Measurements from ENCODE around the gene KCNN1. TPM values are rescaled to one million over a fixed set of nuclear protein-coding genes. Genes with fewer than 3 reads are reported as not detected.
A peak's percentile ranks its signal among the peaks of the same experiment; 100 is the strongest.

The KCNN1 gene
- total and polyA plus RNA-seq, 2 of the 13 experiments (the other 11 are each of a cell fraction or from before 2014, with no cell fraction given), result 0.04 TPM; not detected in 1

GRCh38 chr19:18021121-18021755 is 54.3 kb downstream of the KCNN1 start (continued):
- TF ChIP-seq, protein P1, sequence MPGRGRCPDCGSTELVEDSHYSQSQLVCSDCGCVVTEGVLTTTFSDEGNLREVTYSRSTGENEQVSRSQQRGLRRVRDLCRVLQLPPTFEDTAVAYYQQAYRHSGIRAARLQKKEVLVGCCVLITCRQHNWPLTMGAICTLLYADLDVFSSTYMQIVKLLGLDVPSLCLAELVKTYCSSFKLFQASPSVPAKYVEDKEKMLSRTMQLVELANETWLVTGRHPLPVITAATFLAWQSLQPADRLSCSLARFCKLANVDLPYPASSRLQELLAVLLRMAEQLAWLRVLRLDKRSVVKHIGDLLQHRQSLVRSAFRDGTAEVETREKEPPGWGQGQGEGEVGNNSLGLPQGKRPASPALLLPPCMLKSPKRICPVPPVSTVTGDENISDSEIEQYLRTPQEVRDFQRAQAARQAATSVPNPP (CRISPR knock-in tag; IDR thresholded peaks at IDR 0.05), result no peak
- TF ChIP-seq PAF1 (CRISPR knock-in tag; IDR thresholded peaks at IDR 0.05) (no peak), ZNF572 (CRISPR knock-in tag; IDR thresholded peaks at IDR 0.05) (no peak), U2AF2 (IDR thresholded peaks at IDR 0.05; ENCODE audit: low read depth, low read length) (no peak), ZNF431 (CRISPR knock-in tag; IDR thresholded peaks at IDR 0.05; ENCODE audit: borderline replicate concordance, low read depth) (no peak), SMC3 (IDR thresholded peaks at IDR 0.05; ENCODE audit: low read length) (no peak), ZNF343 (CRISPR knock-in tag; IDR thresholded peaks at IDR 0.05) (no peak), NFE2L1 (CRISPR knock-in tag; IDR thresholded peaks at IDR 0.05; ENCODE audit: borderline replicate concordance) (no peak), MLX (CRISPR knock-in tag; IDR thresholded peaks at IDR 0.05) (no peak), ZMYM3 (CRISPR knock-in tag; IDR thresholded peaks at IDR 0.05) (no peak), NFIC (IDR thresholded peaks at IDR 0.05; ENCODE audit: low read length) (no peak), TFDP2 (CRISPR knock-in tag; IDR thresholded peaks at IDR 0.05) (no peak), TOE1 (CRISPR knock-in tag; IDR thresholded peaks at IDR 0.05) (no peak), ZNF687 (CRISPR knock-in tag; IDR thresholded peaks at IDR 0.05) (no peak; the same call in 1 of the 2 replicates), MXD4 (CRISPR knock-in tag; IDR thresholded peaks at IDR 0.05) (no peak), EP300 (IDR thresholded peaks at IDR 0.05; ENCODE audit: low read depth in 2 of 2, low read length in 2 of 2) (peak in 1 of 2 experiments; percentile 19; a peak in 1 of 4 replicates), EP300 (CRISPR knock-in tag; IDR thresholded peaks at IDR 0.05; ENCODE audit: borderline replicate concordance) (no peak)
- TF ChIP-seq, protein P2, sequence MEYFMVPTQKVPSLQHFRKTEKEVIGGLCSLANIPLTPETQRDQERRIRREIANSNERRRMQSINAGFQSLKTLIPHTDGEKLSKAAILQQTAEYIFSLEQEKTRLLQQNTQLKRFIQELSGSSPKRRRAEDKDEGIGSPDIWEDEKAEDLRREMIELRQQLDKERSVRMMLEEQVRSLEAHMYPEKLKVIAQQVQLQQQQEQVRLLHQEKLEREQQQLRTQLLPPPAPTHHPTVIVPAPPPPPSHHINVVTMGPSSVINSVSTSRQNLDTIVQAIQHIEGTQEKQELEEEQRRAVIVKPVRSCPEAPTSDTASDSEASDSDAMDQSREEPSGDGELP (IDR thresholded peaks at IDR 0.05; ENCODE audit: borderline replicate concordance, low read depth), result 0 out of 2 replicates have a peak, but pooled peaks have one; percentile 17
- TF ChIP-seq, protein P3, sequence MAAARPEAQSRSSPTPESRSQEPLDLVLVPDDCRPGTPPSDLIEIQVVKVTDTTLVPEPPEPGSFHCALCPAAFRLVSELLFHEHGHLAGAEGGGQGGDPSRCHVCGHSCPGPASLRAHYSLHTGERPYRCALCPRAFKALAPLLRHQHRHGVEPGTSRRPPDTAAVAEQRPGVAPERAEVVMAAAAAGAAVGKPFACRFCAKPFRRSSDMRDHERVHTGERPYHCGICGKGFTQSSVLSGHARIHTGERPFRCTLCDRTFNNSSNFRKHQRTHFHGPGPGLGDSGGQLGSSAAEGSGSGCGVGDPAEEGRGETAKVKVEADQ (CRISPR knock-in tag; IDR thresholded peaks at IDR 0.05; ENCODE audit: borderline replicate concordance), result no peak
- TF ChIP-seq, protein P4, sequence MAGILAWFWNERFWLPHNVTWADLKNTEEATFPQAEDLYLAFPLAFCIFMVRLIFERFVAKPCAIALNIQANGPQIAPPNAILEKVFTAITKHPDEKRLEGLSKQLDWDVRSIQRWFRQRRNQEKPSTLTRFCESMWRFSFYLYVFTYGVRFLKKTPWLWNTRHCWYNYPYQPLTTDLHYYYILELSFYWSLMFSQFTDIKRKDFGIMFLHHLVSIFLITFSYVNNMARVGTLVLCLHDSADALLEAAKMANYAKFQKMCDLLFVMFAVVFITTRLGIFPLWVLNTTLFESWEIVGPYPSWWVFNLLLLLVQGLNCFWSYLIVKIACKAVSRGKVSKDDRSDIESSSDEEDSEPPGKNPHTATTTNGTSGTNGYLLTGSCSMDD (CRISPR knock-in tag; IDR thresholded peaks at IDR 0.05), result no peak
